GM18519 (cell line): ENCODE data around the gene EPHB6.

Experiments used
- ATAC-seq: cut with Tn5 transposase; IDR thresholded peaks from one replicate; pipeline ENCODE4 v1.9.1; 2021; ENCODE audit warnings: mild to moderate bottlenecking, moderate library complexity; ENCODE audit not compliant: unreplicated experiment, low FRiP score

EPHB6 gene

GRCh38 chr7:142863891-142864685, 9.2 kb downstream of the EPHB6 start:
- ATAC-seq = no peak

GRCh38 chr7:142864980-142865747, 10.3 kb downstream of the EPHB6 start:
- ATAC-seq = no peak

GRCh38 chr7:142865766-142866165, 10.9 kb downstream of the EPHB6 start:
- ATAC-seq = no peak

GRCh38 chr7:142866361-142867096, 11.7 kb downstream of the EPHB6 start:
- no peak for ATAC-seq

- no peak for ATAC-seq
Observed at GRCh38 chr7:142867097-142867378, 12.2 kb downstream of the EPHB6 start.

- ATAC-seq = no peak
Observed at GRCh38 chr7:142867398-142868187, 12.7 kb downstream of the EPHB6 start.

GRCh38 chr7:142868188-142868985, 13.5 kb downstream of the EPHB6 start:
- no peak for ATAC-seq

GRCh38 chr7:142868986-142869415, 14.1 kb downstream of the EPHB6 start:
- ATAC-seq = no peak

- ATAC-seq = no peak
Observed at GRCh38 chr7:142869434-142869833, 14.6 kb downstream of the EPHB6 start.

GRCh38 chr7:142870147-142870559, 15.3 kb downstream of the EPHB6 start:
- no peak for ATAC-seq

GRCh38 chr7:142870566-142871259, 15.8 kb downstream of the EPHB6 start:
- ATAC-seq = no peak

GRCh38 chr7:142871260-142872105, 16.6 kb downstream of the EPHB6 start:
- no peak for ATAC-seq

GRCh38 chr7:142872106-142872675, 17.3 kb downstream of the EPHB6 start:
- ATAC-seq = no peak

- ATAC-seq = peak; percentile 46
Observed at GRCh38 chr7:142873281-142873784, 18.5 kb downstream of the EPHB6 start.

GRCh38 chr7:142873871-142874270, 19.0 kb downstream of the EPHB6 start:
- no peak for ATAC-seq

GRCh38 chr7:142874409-142874808, 19.5 kb downstream of the EPHB6 start:
- no peak for ATAC-seq

GRCh38 chr7:142874837-142875236, 20.0 kb downstream of the EPHB6 start:
- no peak for ATAC-seq

- no peak for ATAC-seq
Observed at GRCh38 chr7:142875456-142875855, 20.6 kb downstream of the EPHB6 start.
